Liver (tissue), 9 donors: Measurements from ENCODE around the gene NARF. TPM values are rescaled to one million over a fixed set of nuclear protein-coding genes. Genes with fewer than 3 reads are reported as not detected.
"Not testable (repeated sequence)": the region's sequence is repeated elsewhere in the genome, so short reads cannot be mapped to it uniquely, and the experiment has no call there.

Experiments used
- DNase-seq: peaks from one replicate; pipeline ENCODE4 v3.0.0-alpha.2; 2017; ENCODE audit warnings: low spot score
- H3K27ac ChIP-seq, 2 donors: one replicate each; pipeline ENCODE4 v1.7.0; 2013; ENCODE audit warnings: inconsistent platforms in 2 of 2, low read length in 2 of 2, control low read depth in 1 of 2, low read depth in 1 of 2, mild to moderate bottlenecking in 1 of 2
- H3K27me3 ChIP-seq, 4 donors: one replicate each; pipeline versions ENCODE4 v1.6.1 to v1.7.0; 2013; ENCODE audit warnings: low read length in 3 of 4, inconsistent platforms in 1 of 4, mild to moderate bottlenecking in 1 of 4, moderate library complexity in 1 of 4; ENCODE audit not compliant: control insufficient read depth in 4 of 4, insufficient read depth in 4 of 4
- H3K36me3 ChIP-seq, 4 donors: one replicate each; pipeline versions ENCODE4 v1.6.1 to v1.7.0; 2013; ENCODE audit warnings: low read length in 3 of 4, mild to moderate bottlenecking in 3 of 4, low read depth in 1 of 4, moderate library complexity in 1 of 4; ENCODE audit not compliant: control insufficient read depth in 4 of 4, insufficient read depth in 3 of 4
- H3K4me1 ChIP-seq, 4 donors: one replicate each; pipeline versions ENCODE4 v1.6.1 to v1.7.0; 2013; ENCODE audit warnings: low read length in 3 of 4, mild to moderate bottlenecking in 3 of 4, moderate library complexity in 1 of 4; ENCODE audit not compliant: control insufficient read depth in 4 of 4, insufficient read depth in 4 of 4
- H3K4me3 ChIP-seq, 3 donors: one replicate each; pipeline versions ENCODE4 v1.6.1 to v1.7.0; 2013; ENCODE audit warnings: low read length in 3 of 3, control low read depth in 1 of 3, low read depth in 1 of 3, mild to moderate bottlenecking in 1 of 3
- H3K9ac ChIP-seq, 2 donors: one replicate each; pipeline ENCODE4 v1.7.0; 2013; ENCODE audit warnings: low read length in 2 of 2, mild to moderate bottlenecking in 2 of 2, moderate library complexity in 2 of 2, control low read depth in 1 of 2, low read depth in 1 of 2
- H3K9me3 ChIP-seq, 4 donors: one replicate each; pipeline versions ENCODE4 v1.6.1 to v1.7.0; 2013; ENCODE audit warnings: low read length in 3 of 4; ENCODE audit not compliant: control insufficient read depth in 4 of 4
- CTCF ChIP-seq: fragments of 150-350 bp; IDR thresholded peaks from 2 replicates; pipeline ENCODE4 v1.5.1; 2017; ENCODE audit warnings: improper control_type of control experiment, low read depth, low read length; ENCODE audit not compliant: missing input control
- FOXA2 ChIP-seq: IDR thresholded peaks from 2 replicates; pipeline ENCODE4 v1.6.1; 2016; ENCODE audit warnings: antibody characterized with exemption
- MAX ChIP-seq: IDR thresholded peaks from 2 replicates; pipeline ENCODE4 v1.6.1; 2016; ENCODE audit warnings: antibody characterized with exemption
- REST ChIP-seq: IDR thresholded peaks from 2 replicates; pipeline ENCODE4 v1.6.1; 2016; ENCODE audit warnings: antibody characterized with exemption, mild to moderate bottlenecking
- SP1 ChIP-seq: IDR thresholded peaks from 2 replicates; pipeline ENCODE4 v1.6.1; 2018; ENCODE audit warnings: antibody characterized with exemption, mild to moderate bottlenecking
- ZBTB33 ChIP-seq: IDR thresholded peaks from 2 replicates; pipeline ENCODE4 v1.6.1; 2016; ENCODE audit warnings: antibody characterized with exemption
- WGBS: extraction: QIAGEN DNeasy Blood & Tissue Kit; methylation state at CpG from one replicate; pipeline ENCODE4 v1.1.7; 2013; 5-methylcytosine and 5-hydroxymethylcytosine counted together
- polyA plus RNA-seq, 2 donors: library from polyadenylated mRNA; stranded (reverse) in 1 of 2; unstranded in 1 of 2; fragments of 200-250 nt in 1 of 2; fragments of >200 nt in 1 of 2; fragmentation: Nextera tagmentation in 1 of 2; extraction: Ambion mirVana in 1 of 2; gene quantifications; one replicate each; pipeline versions ENCODE4 v1.2.1 to v1.2.3, GENCODE V29; 2013 to 2015
- total RNA-seq, 2 donors: library from RNA; depleted of rRNA; stranded (reverse); fragments of >200 nt; gene quantifications; one replicate each; pipeline ENCODE4 v1.2.3, GENCODE V29; 2014
- donor health status: healthy.
- donor health status: healthy.
- donor health status: healthy.
- donor health status: healthy.
- donor health status: healthy.

The NARF gene
- total and polyA plus RNA-seq, 4 donors, result 19.8 to 87.5 (median 26.2) TPM

- no peak for DNase-seq
- Histone ChIP-seq H3K36me3 (no peaks in the 10 kb centered on the region), H3K27ac (no peak overlapping the region), H3K4me3 (no peak overlapping the region), H3K4me1 (peaks cover 4 to 22% (median 14%) of the 10 kb centered on the region in 4 donors), H3K27me3 (no peaks in the 10 kb centered on the region), H3K9me3 (no peaks in the 10 kb centered on the region), H3K9ac (no peak overlapping the region)
- TF ChIP-seq FOXA2 (no peak), ZBTB33 (no peak), SP1 (no peak), MAX (no peak), CTCF (no peak), REST (no peak)
- WGBS, result 91% methylated on average over 3 of the region's 3 CpGs
Observed at GRCh38 chr17:82452162-82452561, 6.4 kb upstream of the NARF start.

- H3K4me1 ChIP-seq, result peaks cover 6 to 29% (median 18%) of the 10 kb centered on the region in 4 donors
- not testable (repeated sequence) for H3K4me3 ChIP-seq, H3K9me3 ChIP-seq, H3K9ac ChIP-seq, H3K27me3 ChIP-seq, DNase-seq, H3K27ac ChIP-seq, H3K36me3 ChIP-seq
- 89% methylated on average over 7 of the region's 7 CpGs for WGBS
Observed at GRCh38 chr17:82453151-82453550, 5.4 kb upstream of the NARF start.

GRCh38 chr17:82453706-82454105 is 4.8 kb upstream of the NARF start:
- H3K4me3 ChIP-seq, H3K9ac ChIP-seq, H3K27ac ChIP-seq, DNase-seq, H3K36me3 ChIP-seq, H3K27me3 ChIP-seq, H3K9me3 ChIP-seq: not testable (repeated sequence)
- whole genome bisulfite sequencing, result 97% methylated on average over 21 of the region's 21 CpGs
- H3K4me1 ChIP-seq, result peaks cover 6 to 29% (median 18%) of the 10 kb centered on the region in 4 donors
